ENCODE data around the gene NUP214.
A peak's percentile ranks its signal among the peaks of the same experiment; 100 is the strongest.

Gene NUP214

DNA sequence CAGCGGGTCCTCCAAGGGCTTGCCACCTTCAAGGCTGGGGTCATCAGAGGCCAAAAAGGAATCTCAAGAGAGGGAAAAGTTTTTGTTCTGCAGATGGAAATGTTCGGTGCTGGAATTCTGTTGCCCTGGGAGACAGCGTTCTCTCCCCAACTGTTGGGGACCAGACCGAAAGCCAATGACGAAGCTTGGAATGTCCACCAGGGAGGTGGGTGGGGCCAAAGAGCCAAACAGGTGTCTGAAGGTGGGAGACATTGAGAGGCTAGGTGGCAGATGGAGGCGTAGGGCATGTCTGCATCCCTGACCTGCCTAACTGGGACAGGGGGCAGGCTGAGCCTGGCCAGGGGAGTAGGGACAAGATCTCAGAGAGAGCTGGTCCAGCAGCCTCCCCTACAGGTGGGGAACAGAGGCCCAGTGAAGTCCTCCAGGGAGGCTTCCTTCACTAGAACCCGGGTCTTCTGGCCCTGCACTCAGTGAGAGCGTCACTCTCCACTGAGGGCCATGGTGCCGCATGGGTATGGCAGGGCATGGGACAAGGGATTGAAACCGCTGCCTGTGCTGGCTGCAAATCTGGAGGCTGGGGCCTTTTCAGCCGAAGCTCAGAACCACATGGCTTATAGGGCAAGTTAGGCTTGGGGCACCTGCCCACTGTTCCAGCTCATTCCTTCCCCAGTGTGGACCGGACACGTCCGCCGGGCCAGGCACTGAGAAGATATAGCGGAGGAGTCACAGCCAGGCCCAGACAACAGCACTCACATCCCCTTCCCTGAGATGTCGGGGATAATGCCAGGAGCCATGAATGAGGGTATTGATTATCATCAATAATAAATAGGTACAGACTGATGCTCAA, 156.0 kb downstream of the NUP214 start:
- DNase-seq = no peak

DNA sequence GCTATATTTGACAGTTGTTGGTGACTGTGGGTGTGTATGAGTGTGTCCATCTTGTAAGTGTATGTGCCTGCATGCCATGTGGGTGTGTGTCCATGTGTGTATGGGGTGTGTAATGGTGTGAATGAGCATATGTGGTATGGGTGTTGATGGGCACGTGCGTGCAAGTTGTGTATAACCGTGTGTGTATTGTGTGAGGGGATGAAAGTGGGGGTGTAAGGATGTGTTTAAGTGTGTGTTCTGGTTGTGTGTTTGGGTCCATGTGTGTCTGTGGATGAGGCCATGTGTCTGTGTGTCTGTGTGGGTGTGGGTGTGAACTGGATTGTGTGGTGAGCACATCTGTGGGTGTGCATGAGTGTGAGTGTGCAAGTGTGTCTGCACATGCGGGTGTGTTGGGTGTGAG, 156.8 kb downstream of the NUP214 start:
- no peak for DNase-seq

DNA sequence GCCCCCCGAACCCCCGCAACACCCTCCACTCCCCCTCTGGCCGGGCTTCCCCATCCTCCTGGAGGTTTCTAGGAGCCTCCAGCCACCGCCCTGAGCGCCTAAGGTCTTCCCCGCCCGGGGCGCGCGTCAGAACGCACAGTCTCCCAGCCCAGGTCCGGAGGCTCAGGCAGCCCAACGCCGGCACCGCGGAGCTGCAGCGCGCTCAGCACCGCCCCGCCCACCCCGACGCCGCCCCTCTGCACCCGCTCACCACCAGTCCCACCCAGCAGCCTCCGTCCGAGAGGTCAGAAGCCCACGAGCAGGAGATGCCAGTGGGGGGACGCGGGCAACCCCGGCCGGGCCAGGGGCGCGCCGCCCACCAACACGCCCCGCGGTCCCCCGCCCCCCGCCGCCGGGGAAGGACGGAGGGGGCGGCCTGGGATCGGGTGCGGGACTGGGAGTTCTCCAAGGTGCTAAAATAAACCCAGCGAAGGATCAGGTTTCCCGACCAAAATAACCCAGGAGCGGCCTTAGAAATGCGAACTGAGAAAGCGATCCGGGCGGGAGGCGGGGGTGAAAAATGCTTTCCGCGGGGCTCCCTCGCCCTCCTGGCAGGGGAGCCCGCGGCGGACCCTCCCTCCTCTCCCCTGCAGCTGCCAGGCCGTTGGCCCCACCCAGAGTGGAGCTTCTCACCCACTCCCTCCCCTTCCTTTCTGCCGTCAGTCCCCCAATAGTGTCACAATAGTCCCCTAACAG, 157.5 kb downstream of the NUP214 start:
- peak; percentile 73 for DNase-seq

All from islet precursor cell (in vitro differentiated cells).